MCF 10A (cell line): ENCODE data around the gene SDCCAG8. TPM values are rescaled to one million over a fixed set of nuclear protein-coding genes. Genes with fewer than 3 reads are reported as not detected.

Experiments used
- BruUV-seq: library from RNA; stranded (reverse); fragments of 400-500 nt; replicated peaks from 2 replicates; lab custom pipeline; 2021; lab: Mats Ljungman, UMichigan
- CTCF ChIA-PET: fragments of 300-600 bp; sonication (Branson Sonifier 250); formaldehyde crosslinking; extraction: SDS; loops from one replicate; lab custom pipeline; 2021; ENCODE audit warnings: antibody characterized with exemption, inconsistent platforms; lab: Yijun Ruan, JAX
- POLR2A ChIA-PET: fragments of 300-600, 350-650 bp; sonication (Branson Sonifier 250); formaldehyde crosslinking; extraction: SDS; loops from one replicate; lab custom pipeline; 2020; ENCODE audit warnings: antibody characterized with exemption, inconsistent platforms; lab: Yijun Ruan, JAX
- DNase-seq: peaks from one replicate; pipeline ENCODE4 v3.0.0-alpha.2; 2018; ENCODE audit not compliant: unreplicated experiment
- H3K27ac Mint-ChIP-seq: one replicate; pipeline ENCODE4 v1.8.0; 2022; ENCODE audit warnings: mild to moderate bottlenecking, low read depth, mixed read lengths; ENCODE audit not compliant: unreplicated experiment
- H3K27me3 Mint-ChIP-seq: one replicate; pipeline ENCODE4 v1.8.0; 2022; ENCODE audit warnings: mixed read lengths; ENCODE audit not compliant: insufficient read depth, unreplicated experiment
- H3K36me3 Mint-ChIP-seq: one replicate; pipeline ENCODE4 v1.8.0; 2022; ENCODE audit warnings: mild to moderate bottlenecking, moderate library complexity, mixed read lengths; ENCODE audit not compliant: insufficient read depth, unreplicated experiment
- H3K4me1 Mint-ChIP-seq: one replicate; pipeline ENCODE4 v1.8.0; 2022; ENCODE audit warnings: mixed read lengths; ENCODE audit not compliant: insufficient read depth, unreplicated experiment
- H3K4me3 Mint-ChIP-seq: one replicate; pipeline ENCODE4 v1.8.0; 2022; ENCODE audit warnings: mild to moderate bottlenecking, moderate library complexity, mixed read lengths; ENCODE audit not compliant: unreplicated experiment
- H3K9me3 Mint-ChIP-seq: one replicate; pipeline ENCODE4 v1.8.0; 2022; ENCODE audit warnings: mixed read lengths; ENCODE audit not compliant: unreplicated experiment
- CTCF ChIP-seq: fragments of 200-600 bp; IDR thresholded peaks from one replicate; pipeline ENCODE4 v1.8.0; 2022; ENCODE audit warnings: antibody characterized with exemption, mild to moderate bottlenecking; ENCODE audit not compliant: unreplicated experiment
- intact Hi-C: fragments of 100-400 bp; cut with micrococcal nuclease; formaldehyde crosslinking; loops from 2 replicates; pipeline ENCODE4 v1.14.1; 2022
- total RNA-seq: library from RNA; stranded (reverse); gene quantifications from 2 replicates; pipeline ENCODE4 v1.2.3, GENCODE V29; 2022

SDCCAG8 gene
- total RNA-seq, 1 experiment from 2014 or later: 128 TPM

DNA sequence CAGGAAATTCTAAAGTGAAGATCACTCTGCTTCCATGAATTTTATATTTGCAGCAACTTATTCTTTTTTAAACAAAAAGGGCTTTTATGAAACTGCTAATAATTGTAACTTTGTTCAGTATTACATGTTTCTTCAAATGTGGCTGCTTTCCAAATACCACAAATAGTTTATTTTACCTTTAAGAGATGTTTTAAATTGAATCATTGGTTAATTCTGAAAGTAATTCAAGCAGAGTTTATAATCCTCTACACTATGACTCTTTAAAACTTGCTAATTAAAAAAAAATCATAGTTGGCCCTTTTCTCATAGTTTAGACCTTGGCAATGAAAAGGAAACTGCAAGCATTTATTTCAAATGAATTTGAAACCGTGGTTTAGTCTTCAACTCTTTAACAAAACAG, 59.6 kb downstream of the SDCCAG8 start:
- peaks cover 73% of the 10 kb centered on the region for H3K36me3 Mint-ChIP-seq
- no peak for TF ChIP-seq CTCF
- no peak overlapping the region for H3K27ac Mint-ChIP-seq
- intact Hi-C loops: no loop called here
- H3K4me3 Mint-ChIP-seq: no peak overlapping the region
- POLR2A ChIA-PET: interaction anchor here (0.7 to 1.7 kb wide), 2 partner anchors 27 to 61 kb away, joined by 3 to 4 read pairs; no protein-coding TSS in a partner anchor
- peaks cover 14% of the 10 kb centered on the region for H3K4me1 Mint-ChIP-seq
- no TSS peak for BruUV-seq
- no peaks in the 10 kb centered on the region for H3K9me3 Mint-ChIP-seq
- no peak for DNase-seq
- H3K27me3 Mint-ChIP-seq: no peaks in the 10 kb centered on the region
- CTCF ChIA-PET: interaction anchor here (0.8 to 1.1 kb wide), 2 partner anchors 9 to 28 kb away, joined by 3 to 4 read pairs; no protein-coding TSS in a partner anchor

DNA sequence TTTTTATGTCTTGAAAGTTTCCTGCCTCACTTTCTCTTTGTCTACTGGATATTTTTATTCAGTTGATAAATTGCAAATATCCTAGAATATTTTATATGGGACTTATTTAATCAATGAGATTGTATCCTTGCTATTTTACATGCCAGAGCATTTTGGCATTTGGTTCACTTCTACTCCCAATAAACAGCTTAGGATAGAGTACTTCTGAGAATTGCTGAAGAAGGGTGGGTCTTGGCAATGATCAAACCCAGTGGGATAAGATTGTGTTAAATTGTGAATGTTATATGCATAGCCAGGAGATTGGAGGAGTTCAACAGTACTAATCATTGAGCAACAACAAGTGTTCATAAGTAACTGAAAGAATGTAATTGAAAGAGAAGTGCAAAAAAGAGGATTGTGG, 60.1 kb downstream of the SDCCAG8 start:
- ChIA-PET CTCF (no interaction called here), POLR2A (no interaction called here)
- intact Hi-C loops: no loop called here
- no peak for TF ChIP-seq CTCF
- DNase-seq: no peak
- Mint-ChIP-seq H3K27me3 (no peaks in the 10 kb centered on the region), H3K4me3 (no peak overlapping the region), H3K4me1 (peaks cover 14% of the 10 kb centered on the region), H3K36me3 (peaks cover 69% of the 10 kb centered on the region), H3K27ac (no peak overlapping the region), H3K9me3 (no peaks in the 10 kb centered on the region)
- no TSS peak for BruUV-seq

DNA sequence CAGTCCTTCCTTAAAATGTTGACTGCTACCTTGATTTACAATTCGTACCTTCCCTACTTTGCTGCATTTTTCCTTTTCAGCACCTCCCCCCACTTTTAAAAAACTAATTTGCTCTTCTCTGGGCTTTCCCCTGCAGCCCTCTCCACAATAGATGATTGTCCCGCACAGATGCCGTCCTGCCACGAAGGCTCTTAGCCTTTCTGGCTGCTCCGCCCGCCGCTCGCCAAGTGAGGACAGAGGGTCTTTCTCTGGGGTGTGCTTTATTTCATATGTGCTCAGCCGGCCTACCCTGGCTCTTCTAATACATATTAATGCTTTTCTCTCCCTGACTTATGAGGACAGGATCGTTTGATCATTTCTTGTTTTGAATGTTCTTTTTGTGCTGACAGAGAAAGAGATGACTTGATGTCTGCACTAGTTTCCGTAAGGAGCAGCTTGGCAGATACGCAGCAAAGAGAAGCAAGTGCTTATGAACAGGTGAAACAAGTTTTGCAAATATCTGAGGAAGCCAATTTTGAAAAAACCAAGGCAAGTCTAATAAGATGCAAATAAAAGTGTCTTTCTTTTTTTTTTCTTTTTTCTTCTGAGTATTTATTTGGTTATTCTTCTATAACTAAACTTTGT, 60.6 kb downstream of the SDCCAG8 start:
- POLR2A ChIA-PET: no interaction called here
- CTCF ChIA-PET: interaction anchor here (0.6 kb wide), 1 partner anchor 103 kb away, joined by 3 read pairs; no protein-coding TSS in a partner anchor
- no peak overlapping the region for H3K4me3 Mint-ChIP-seq
- TF ChIP-seq CTCF: no peak
- peaks cover 14% of the 10 kb centered on the region for H3K4me1 Mint-ChIP-seq
- H3K36me3 Mint-ChIP-seq: peaks cover 65% of the 10 kb centered on the region
- no peak overlapping the region for H3K27ac Mint-ChIP-seq
- DNase-seq: no peak
- intact Hi-C loops: no loop called here
- H3K9me3 Mint-ChIP-seq: no peaks in the 10 kb centered on the region
- BruUV-seq: no TSS peak
- no peaks in the 10 kb centered on the region for H3K27me3 Mint-ChIP-seq

DNA sequence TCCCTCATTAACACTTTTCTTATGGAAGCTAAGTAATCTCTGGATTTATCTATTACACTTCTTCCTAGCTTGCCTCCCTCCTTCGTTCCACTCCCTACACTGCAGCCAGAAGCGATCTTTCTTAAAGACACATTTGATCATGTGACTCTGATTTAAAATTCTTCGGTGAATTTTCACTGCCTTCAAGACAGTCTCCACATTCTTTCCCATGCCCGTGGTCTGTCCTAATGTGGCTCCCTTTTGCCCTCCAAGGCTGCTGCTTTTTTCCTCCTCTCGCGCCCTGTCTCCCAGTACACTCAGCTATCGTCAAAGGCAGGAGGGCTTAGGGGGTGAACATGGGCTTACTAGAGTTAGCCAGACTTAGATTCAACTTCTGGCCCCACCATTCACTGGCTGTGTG, 64.4 kb downstream of the SDCCAG8 start:
- CTCF ChIA-PET: interaction anchor here (1.6 to 2.9 kb wide), 2 partner anchors 24 to 865 kb away, joined by 5 to 12 read pairs; no protein-coding TSS in a partner anchor
- DNase-seq: no peak
- Mint-ChIP-seq H3K27me3 (no peaks in the 10 kb centered on the region), H3K9me3 (no peaks in the 10 kb centered on the region), H3K4me3 (no peak overlapping the region), H3K36me3 (peaks cover 58% of the 10 kb centered on the region), H3K27ac (no peak overlapping the region), H3K4me1 (peaks cover 6% of the 10 kb centered on the region)
- intact Hi-C loops: loop anchor here (10.0 kb wide), 2 partner anchors 155 to 295 kb away; no protein-coding TSS in a partner anchor
- no peak for TF ChIP-seq CTCF
- POLR2A ChIA-PET: interaction anchor here (1.1 to 1.9 kb wide), 2 partner anchors 23 to 67 kb away, joined by 3 to 4 read pairs; no protein-coding TSS in a partner anchor
- no TSS peak for BruUV-seq
